GM21360 (cell line): ENCODE measurements around the gene SLFN5.
A peak's percentile ranks its signal among the peaks of the same experiment; 100 is the strongest.
"Not testable (repeated sequence)": the region's sequence is repeated elsewhere in the genome, so short reads cannot be mapped to it uniquely, and the experiment has no call there.

Source experiments
- ATAC-seq: cut with Tn5 transposase; IDR thresholded peaks from one replicate; pipeline ENCODE4 v1.9.1; 2021; ENCODE audit warnings: mild to moderate bottlenecking, moderate library complexity; ENCODE audit not compliant: unreplicated experiment

The SLFN5 gene

DNA sequence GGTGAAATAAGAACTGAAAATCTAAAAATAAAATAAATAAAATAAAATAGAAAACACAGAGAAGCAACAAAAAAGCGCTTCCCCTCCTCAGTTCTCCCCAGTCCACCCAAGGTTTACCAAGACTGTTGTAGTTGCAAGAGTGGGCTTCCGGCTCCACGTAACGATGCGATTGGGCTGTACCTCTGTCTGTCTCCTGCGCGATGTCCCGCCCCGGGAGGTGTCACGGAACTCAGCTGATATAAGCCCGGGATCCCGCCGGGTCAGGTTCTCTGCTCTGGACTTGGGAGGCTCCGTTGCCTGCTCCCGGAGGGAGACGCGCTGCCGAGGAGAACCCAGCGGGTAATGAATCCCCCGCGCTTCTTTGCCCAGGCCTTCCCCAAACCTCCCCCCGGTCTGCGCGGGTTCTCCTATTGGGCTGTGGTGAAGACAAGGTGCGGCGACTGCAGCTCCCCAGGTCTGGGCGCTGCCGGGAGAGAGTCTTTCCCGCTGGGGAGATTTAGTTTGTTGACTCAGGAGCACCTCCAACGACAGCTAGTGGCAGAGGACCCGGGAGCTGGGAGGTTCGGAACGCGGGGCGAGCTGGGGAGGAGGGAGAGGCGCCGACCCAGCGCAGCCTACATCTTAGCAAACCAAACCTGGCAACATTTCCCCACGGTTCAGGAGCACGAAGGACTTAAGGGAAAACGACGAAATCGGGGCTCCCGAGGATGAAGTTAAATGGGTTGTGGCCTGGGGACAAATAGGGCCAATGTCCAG lies at the start of gene SLFN5:
Gene SLFN5 (plus strand): TSS at position 268 of the 756 bp plus-strand sequence. CDS start 15,619 bp downstream, outside the sequence.
- ATAC-seq: peak; percentile 63

DNA sequence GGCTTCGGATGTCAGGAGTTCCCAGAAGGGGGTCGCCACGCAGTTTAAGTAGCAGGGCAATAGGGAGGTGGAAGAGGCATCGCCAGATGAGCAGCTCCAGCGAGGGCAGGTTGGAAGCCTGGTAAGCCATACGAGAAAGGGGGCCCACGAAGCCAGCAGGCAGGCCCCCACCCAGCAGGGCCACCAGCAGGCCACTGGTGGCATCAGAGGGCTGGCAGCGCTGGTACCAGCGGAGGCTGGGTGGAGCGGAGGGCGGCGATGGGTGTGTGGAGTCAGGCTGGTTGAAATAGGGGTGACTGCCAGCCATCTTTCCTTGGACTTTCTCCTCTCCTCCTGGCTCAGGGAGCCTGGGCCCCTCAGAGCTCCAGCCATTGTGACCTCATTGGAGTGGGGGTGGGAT lies 48.9 kb upstream of the SLFN5 start, which contains the start of gene SLC35G3:
Gene SLC35G3 (minus strand): TSS at position 393 of the 400 bp plus-strand sequence. CDS start 86 bp downstream, at position 307.
- ATAC-seq: not testable (repeated sequence)

DNA sequence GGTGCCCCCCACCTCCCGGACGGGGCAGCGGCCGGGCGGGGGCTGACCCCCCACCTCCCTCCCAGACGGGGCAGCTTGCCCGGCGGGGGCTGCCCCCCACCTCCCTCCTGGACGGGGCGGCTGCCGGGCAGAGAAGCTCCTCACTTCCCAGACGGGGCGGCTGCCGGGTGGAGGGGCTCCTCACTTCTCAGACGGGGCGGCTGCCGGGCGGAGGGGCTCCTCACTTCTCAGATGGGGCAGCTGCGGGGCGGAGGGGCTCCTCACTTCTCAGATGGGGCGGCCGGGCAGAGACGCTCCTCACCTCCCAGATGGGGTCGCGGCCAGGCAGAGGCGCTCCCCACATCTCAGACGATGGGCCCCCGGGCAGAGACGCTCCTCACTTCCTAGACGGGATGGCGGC lies 47.8 kb upstream of the SLFN5 start:
- ATAC-seq: not testable (repeated sequence)

- not testable (repeated sequence) for ATAC-seq
Observed at GRCh38 chr17:35202582-35202981, 40.3 kb upstream of the SLFN5 start.

DNA sequence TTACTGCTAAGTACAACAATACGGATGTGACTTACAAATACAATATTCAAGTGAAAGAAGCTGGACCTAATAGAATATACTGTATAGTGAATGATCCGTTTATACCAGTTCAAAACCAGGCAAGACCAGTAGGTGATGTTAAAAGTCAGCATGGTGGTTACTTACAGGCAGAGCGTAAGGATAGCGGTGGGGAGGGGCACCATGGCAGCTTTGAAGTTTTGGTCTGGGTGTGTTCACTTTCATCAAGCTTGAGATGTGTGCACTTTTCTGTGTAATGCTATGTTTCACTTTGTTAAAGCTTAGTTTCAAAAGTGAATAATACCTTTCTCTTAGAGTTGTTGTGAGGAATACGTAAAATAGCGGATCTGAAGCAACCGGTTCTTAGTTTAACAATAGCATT lies 32.1 kb upstream of the SLFN5 start:
- no peak for ATAC-seq

- ATAC-seq: no peak
Observed at GRCh38 chr17:35212668-35213067, 30.2 kb upstream of the SLFN5 start.

- ATAC-seq: no peak
Observed at GRCh38 chr17:35213412-35213940, 29.4 kb upstream of the SLFN5 start.

GRCh38 chr17:35214192-35214591 lies 28.7 kb upstream of the SLFN5 start:
- ATAC-seq: no peak

- no peak for ATAC-seq
Observed at GRCh38 chr17:35214631-35215273, 28.1 kb upstream of the SLFN5 start.

GRCh38 chr17:35217107-35217506 lies 25.8 kb upstream of the SLFN5 start:
- no peak for ATAC-seq

DNA sequence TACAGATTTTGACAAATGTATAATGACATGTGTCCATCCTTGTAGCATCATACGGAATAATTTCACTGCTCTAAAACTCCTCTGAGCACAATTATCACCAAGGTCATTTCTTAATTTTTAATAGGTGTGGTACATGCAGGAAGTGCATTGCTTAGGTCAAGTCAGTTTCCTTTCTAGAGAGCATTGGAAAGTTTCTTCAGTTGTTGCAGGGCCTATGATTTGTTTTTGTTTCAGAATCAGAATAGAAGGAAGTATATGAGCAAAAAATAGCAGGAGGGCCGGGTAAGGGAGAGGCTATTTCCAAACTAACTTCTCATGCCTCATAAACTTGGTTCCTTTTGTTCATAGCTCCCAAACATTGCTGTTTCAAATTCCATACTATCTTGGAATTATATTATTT lies 24.0 kb upstream of the SLFN5 start:
- ATAC-seq: no peak

GRCh38 chr17:35222452-35222851 lies 20.4 kb upstream of the SLFN5 start:
- ATAC-seq: no peak

- no peak for ATAC-seq
Observed at GRCh38 chr17:35224436-35224835, 18.4 kb upstream of the SLFN5 start.

- no peak for ATAC-seq
Observed at GRCh38 chr17:35227546-35227945, 15.3 kb upstream of the SLFN5 start.

- no peak for ATAC-seq
Observed at GRCh38 chr17:35229638-35230037, 13.2 kb upstream of the SLFN5 start.

GRCh38 chr17:35234315-35234714 lies 8.6 kb upstream of the SLFN5 start:
- not testable (repeated sequence) for ATAC-seq

DNA sequence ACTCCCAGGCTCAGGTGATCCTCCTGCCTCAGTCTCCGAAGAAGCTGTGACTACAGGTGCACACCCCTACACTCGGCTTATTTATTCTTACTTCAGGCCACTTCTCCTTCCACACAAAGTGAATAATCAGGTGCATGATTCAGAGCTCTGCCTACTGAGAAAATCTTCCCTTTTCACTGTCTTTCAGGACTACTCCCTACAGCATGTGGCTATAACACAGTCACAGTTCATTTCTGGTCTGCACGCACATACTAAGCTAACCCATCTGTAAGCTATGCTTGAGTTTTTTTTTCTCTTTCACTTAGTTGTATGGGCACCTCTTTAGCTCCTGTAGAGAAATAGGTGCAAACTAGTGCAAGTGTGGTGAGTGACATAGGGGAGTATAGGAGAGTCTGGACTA lies 7.6 kb upstream of the SLFN5 start:
- no peak for ATAC-seq

DNA sequence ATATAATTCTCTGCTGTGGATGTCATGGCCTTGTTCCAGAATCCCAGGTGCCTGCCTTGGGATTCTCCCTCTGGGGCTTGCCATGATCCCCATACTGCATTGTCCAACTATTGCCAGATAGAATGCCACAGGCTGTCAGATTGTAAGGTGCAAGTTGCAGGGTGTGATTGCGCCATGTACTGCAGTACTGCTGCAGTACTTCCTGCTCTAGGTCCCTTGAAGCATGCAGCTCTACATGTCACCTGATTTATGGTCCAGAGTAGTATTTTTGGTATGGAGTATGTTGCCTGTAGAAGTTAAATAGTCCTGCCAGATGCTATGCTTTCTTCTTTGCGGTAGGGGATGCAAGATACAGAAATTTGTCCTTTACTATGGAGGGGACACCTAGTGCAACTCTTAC lies 7.0 kb upstream of the SLFN5 start:
- ATAC-seq: no peak

DNA sequence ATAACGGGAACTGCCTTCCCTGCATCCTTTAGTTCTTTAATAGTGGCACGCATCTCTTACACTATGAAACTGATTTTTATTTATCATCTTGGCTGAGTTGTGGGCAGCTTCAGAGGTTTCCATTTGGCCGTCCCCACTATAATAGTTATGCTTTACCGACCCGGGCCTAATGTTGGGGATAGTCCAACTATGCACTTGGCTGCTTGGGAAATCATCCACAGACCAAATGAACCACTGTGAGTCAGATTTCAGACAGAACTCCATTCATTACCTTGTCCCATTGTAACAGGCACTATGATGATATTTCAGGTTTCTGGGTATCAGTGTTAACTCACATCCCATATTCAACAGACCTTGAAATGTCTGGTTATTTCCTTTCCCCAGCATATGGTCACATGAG lies 6.1 kb upstream of the SLFN5 start:
- no peak for ATAC-seq

- ATAC-seq: no peak
Observed at GRCh38 chr17:35238821-35239220, 4.1 kb upstream of the SLFN5 start.

DNA sequence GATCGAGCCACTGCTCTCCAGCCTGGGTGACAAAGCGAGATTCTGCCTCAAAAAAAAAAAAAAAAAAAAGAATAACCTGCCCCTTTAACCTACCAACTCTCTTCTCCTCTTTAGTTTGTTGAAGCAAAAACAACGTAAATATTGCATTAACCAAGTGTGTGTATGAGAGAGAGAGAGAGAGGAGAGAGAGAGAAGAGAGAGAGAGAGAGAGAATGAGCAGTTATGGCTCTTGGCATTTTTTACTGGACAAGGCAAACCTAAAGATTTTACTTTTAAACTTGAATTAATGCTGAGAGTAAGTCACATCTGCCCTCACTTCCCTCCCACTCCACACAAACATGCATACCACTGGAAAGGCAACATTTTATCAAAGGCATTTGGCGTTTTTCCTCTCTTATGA lies 3.0 kb upstream of the SLFN5 start:
- no peak for ATAC-seq

DNA sequence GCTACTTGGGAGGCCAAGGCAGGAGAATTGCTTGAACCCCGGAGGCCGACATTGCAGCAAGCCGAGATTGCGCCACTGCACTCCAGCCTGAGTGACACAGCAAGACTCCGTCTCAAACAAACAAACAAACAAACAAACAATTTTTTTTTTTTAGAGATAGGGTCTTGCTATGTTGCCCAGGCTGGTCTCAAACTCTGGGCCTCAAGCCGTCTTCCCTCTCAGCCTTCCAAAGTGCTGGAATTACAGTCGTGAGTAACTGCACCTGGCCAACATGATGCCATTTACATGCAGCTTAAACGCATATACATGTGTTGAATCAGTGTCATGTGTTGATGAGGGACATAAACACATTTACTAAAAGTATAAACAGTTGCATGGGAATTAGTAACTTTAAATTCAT lies 2.0 kb upstream of the SLFN5 start:
- no peak for ATAC-seq
